ENCODE results near the gene CERCAM. TPM values are rescaled to one million over a fixed set of nuclear protein-coding genes. Genes with fewer than 3 reads are reported as not detected.
A peak's percentile ranks its signal among the peaks of the same experiment; 100 is the strongest.

Gene CERCAM
- total RNA-seq, 8 experiments from 2014 or later, result 14.4 to 53.5 (median 19.7) TPM

GRCh38 chr9:128385496-128386460, 34.9 kb upstream of the CERCAM start:
- in situ Hi-C loops (cut with MboI; ENCODE audit: low pct_unique_long_range_greater_than_20kb in 2 of 9, low sequenced_read_pairs in 9 of 9, unreplicated experiment in 9 of 9), result no loop called here
- WGBS, 10 experiments, result 2 to 85% (median 60%) methylated on average over 2 to 6 of the region's 18 CpGs; no CpG with 5 or more reads in 5 of the 10 experiments
- H3K27ac ChIP-seq, result peak overlapping the region; percentile 93 to 98
- no peak overlapping the region for H3K4me3 ChIP-seq
- peak in 5 of 8 experiments; percentile 74 to 81 (median 77) for ATAC-seq (replicated peaks in 6 of 8)
- H3K4me1 ChIP-seq (replicated peaks in 1 of 2), result peaks cover 90 to 96% of the 10 kb centered on the region in 2 donors

- H3K4me1 ChIP-seq (replicated peaks in 1 of 2), result peaks cover 80 to 85% of the 10 kb centered on the region in 2 donors
- 64 to 100% (median 84%) methylated on average over 1 to 8 of the region's 10 CpGs; no CpG with 5 or more reads in 1 of the 10 experiments for WGBS, 10 experiments
- peak overlapping the region; percentile 98 for H3K27ac ChIP-seq
- H3K4me3 ChIP-seq, result no peak overlapping the region
- ATAC-seq (replicated peaks in 6 of 8), result peak in 2 of 8 experiments; percentile 45 to 46
- in situ Hi-C loops (cut with MboI; ENCODE audit: low pct_unique_long_range_greater_than_20kb in 2 of 9, low sequenced_read_pairs in 9 of 9, unreplicated experiment in 9 of 9), result no loop called here
Observed at GRCh38 chr9:128388150-128388549, 32.5 kb upstream of the CERCAM start.

GRCh38 chr9:128389395-128390149, 31.1 kb upstream of the CERCAM start:
- whole genome bisulfite sequencing, 10 experiments, result 10 to 73% (median 37%) methylated on average over 2 to 8 of the region's 13 CpGs; no CpG with 5 or more reads in 6 of the 10 experiments
- Histone ChIP-seq H3K4me1 (replicated peaks in 1 of 2) (peaks cover 77 to 82% of the 10 kb centered on the region in 2 donors), H3K27ac (peak overlapping the region; percentile 98), H3K4me3 (no peak overlapping the region)
- in situ Hi-C loops (cut with MboI; ENCODE audit: low pct_unique_long_range_greater_than_20kb in 2 of 9, low sequenced_read_pairs in 9 of 9, unreplicated experiment in 9 of 9), result no loop called here
- no peak for ATAC-seq (replicated peaks in 6 of 8)

- Histone ChIP-seq H3K27ac (peak overlapping the region; percentile 98), H3K4me1 (replicated peaks in 1 of 2) (peaks cover 72 to 75% of the 10 kb centered on the region in 2 donors), H3K4me3 (peak overlapping the region in 4 of 5 donors; percentile 50 to 92 (median 74))
- no peak for ATAC-seq (replicated peaks in 6 of 8)
- in situ Hi-C loops (cut with MboI; ENCODE audit: low pct_unique_long_range_greater_than_20kb in 2 of 9, low sequenced_read_pairs in 9 of 9, unreplicated experiment in 9 of 9), result no loop called here
- WGBS, 10 experiments, result 0 to 80% (median 68%) methylated on average over 1 to 3 of the region's 11 CpGs; no CpG with 5 or more reads in 6 of the 10 experiments
Observed at GRCh38 chr9:128390150-128390812, 30.4 kb upstream of the CERCAM start.

- 0 to 94% (median 0%) methylated on average over 1 to 2 of the region's 8 CpGs; no CpG with 5 or more reads in 6 of the 10 experiments for WGBS, 10 experiments
- H3K27ac ChIP-seq, result peak overlapping the region; percentile 98
- peak in 1 of 8 experiments; percentile 16 for ATAC-seq (replicated peaks in 6 of 8)
- H3K4me3 ChIP-seq, result peak overlapping the region; percentile 50 to 92 (median 67)
- in situ Hi-C loops (cut with MboI; ENCODE audit: low pct_unique_long_range_greater_than_20kb in 2 of 9, low sequenced_read_pairs in 9 of 9, unreplicated experiment in 9 of 9), result no loop called here
- peaks cover 66 to 68% of the 10 kb centered on the region in 2 donors for H3K4me1 ChIP-seq (replicated peaks in 1 of 2)
Observed at GRCh38 chr9:128390813-128391711, 29.6 kb upstream of the CERCAM start.

- in situ Hi-C loops (cut with MboI; ENCODE audit: low pct_unique_long_range_greater_than_20kb in 2 of 9, low sequenced_read_pairs in 9 of 9, unreplicated experiment in 9 of 9), result no loop called here
- Histone ChIP-seq H3K4me3 (peak overlapping the region; percentile 50 to 92 (median 67)), H3K4me1 (replicated peaks in 1 of 2) (peaks cover 59% of the 10 kb centered on the region in 2 donors), H3K27ac (peak overlapping the region; percentile 98)
- no peak for ATAC-seq (replicated peaks in 6 of 8)
- WGBS, 10 experiments, result 0 to 91% (median 16%) methylated on average over 3 to 14 of the region's 21 CpGs; no CpG with 5 or more reads in 5 of the 10 experiments
Observed at GRCh38 chr9:128391956-128392301, 28.7 kb upstream of the CERCAM start.

GRCh38 chr9:128392302-128393144, 28.1 kb upstream of the CERCAM start:
- 0 to 100% (median 4%) methylated on average over 3 to 19 of the region's 88 CpGs; no CpG with 5 or more reads in 6 of the 10 experiments for WGBS, 10 experiments
- Histone ChIP-seq H3K4me3 (peak overlapping the region; percentile 50 to 92 (median 67)), H3K4me1 (replicated peaks in 1 of 2) (peaks cover 57 to 59% of the 10 kb centered on the region in 2 donors), H3K27ac (peak overlapping the region; percentile 98)
- in situ Hi-C loops (cut with MboI; ENCODE audit: low pct_unique_long_range_greater_than_20kb in 2 of 9, low sequenced_read_pairs in 9 of 9, unreplicated experiment in 9 of 9), result no loop called here
- ATAC-seq (replicated peaks in 6 of 8), result peak in 5 of 8 experiments; percentile 5 to 18 (median 9)

- H3K4me3 ChIP-seq, result peak overlapping the region; percentile 50 to 92 (median 67)
- WGBS, 10 experiments, result 0% methylated on average over 1 of the region's 56 CpGs; no CpG with 5 or more reads in 9 of the 10 experiments
- H3K27ac ChIP-seq, result peak overlapping the region; percentile 98
- peaks cover 54 to 56% of the 10 kb centered on the region in 2 donors for H3K4me1 ChIP-seq (replicated peaks in 1 of 2)
- in situ Hi-C loops (cut with MboI; ENCODE audit: low pct_unique_long_range_greater_than_20kb in 2 of 9, low sequenced_read_pairs in 9 of 9, unreplicated experiment in 9 of 9), result no loop called here
- peak in 5 of 8 experiments; percentile 68 to 74 (median 70) for ATAC-seq (replicated peaks in 6 of 8)
Observed at GRCh38 chr9:128393145-128393775, 27.4 kb upstream of the CERCAM start.

- Histone ChIP-seq H3K27ac (peak overlapping the region; percentile 98), H3K4me1 (replicated peaks in 1 of 2) (peaks cover 47 to 49% of the 10 kb centered on the region in 2 donors), H3K4me3 (peak overlapping the region; percentile 50 to 92 (median 67))
- ATAC-seq (replicated peaks in 6 of 8), result peak in 5 of 8 experiments; percentile 15 to 49 (median 48)
- in situ Hi-C loops (cut with MboI; ENCODE audit: low pct_unique_long_range_greater_than_20kb in 2 of 9, low sequenced_read_pairs in 9 of 9, unreplicated experiment in 9 of 9), result no loop called here
- WGBS, 10 experiments, result no CpG with 5 or more reads among the region's 7 CpGs
Observed at GRCh38 chr9:128393970-128394369, 26.7 kb upstream of the CERCAM start.

- Histone ChIP-seq H3K27ac (peak overlapping the region; percentile 98), H3K4me3 (no peak overlapping the region), H3K4me1 (replicated peaks in 1 of 2) (peaks cover 41 to 43% of the 10 kb centered on the region in 2 donors)
- WGBS, 10 experiments, result 0 to 29% (median 17%) methylated on average over 1 to 5 of the region's 9 CpGs; no CpG with 5 or more reads in 3 of the 10 experiments
- in situ Hi-C loops (cut with MboI; ENCODE audit: low pct_unique_long_range_greater_than_20kb in 2 of 9, low sequenced_read_pairs in 9 of 9, unreplicated experiment in 9 of 9), result no loop called here
- ATAC-seq (replicated peaks in 6 of 8), result peak in 3 of 8 experiments; percentile 16 to 28 (median 27)
Observed at GRCh38 chr9:128394379-128395168, 26.1 kb upstream of the CERCAM start.
